TTC549 (cell line): ENCODE data around the gene GFY.

Source experiments
- FAIRE-seq: peaks from 2 replicates; lab custom pipeline; 2012; peaks lifted over from hg19 to GRCh38; lab: Jason Lieb, UNC

The GFY gene

DNA sequence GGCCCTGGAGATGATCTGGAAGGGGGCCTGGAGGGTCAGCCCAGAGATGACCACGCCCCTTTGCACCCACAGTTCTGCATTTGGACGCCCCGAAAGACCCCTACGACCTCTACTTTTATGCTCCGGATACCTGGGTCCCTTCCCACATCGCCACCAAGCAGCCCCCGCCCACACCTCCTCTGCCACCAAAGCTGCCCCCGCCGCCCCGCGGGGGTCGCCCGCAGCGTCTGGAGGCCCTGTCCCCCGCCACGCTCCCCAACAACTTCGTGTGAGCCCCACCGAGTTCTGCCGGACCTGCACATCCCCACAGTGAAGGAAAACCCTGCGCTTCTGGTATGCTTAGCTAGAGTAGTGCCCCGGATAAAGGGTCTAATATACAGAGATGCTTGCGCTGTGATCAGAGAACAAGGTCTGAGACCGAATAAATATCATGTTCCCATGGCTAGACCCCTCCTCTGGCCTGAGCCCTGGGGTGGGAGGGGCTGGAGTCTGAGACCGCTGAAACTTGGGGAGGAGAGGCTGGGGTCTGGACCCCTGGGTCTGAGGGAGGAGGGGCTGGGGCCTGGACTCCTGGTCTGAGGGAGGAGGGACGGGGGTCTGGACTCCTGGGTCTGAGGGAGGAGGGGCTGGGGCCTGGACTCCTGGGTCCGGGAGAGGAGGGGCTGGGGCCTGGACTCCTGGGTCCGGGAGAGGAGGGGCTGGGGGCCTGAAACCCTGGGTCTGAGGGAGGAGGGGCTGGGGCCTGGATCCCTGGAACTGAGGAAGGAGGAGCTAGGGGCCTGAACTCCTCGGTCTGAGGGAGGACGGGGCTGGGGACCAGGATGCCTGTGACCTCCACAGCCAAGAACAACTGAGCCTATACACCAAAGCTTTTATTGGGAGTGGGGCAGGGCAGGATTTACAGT, 3.6 kb downstream of the GFY start:
- no peak for FAIRE-seq

DNA sequence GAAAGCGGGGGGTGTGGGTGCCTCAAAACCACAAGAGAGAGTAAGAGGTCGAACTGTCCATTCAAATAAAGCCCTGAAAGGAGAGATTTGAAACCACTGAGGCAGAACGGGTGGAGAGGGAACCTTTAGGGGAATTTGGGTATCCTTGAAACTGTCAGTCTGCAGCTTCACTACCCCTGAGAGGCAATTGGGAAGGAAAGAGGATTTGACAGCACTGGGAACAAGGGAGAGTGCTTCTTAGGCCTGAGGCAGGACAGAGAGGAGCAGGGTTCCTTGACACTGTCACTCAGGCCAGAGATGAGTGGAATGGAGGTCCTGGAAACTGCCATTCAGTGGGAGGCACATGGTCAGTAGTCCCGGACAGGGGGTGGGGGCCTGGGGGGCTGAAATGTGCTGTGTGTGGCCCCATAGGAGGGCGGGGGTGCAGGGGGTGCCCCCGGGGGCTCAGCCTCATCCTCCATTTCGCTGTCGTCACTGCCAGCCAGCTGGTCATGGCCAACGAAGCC, 5.0 kb downstream of the GFY start:
- no peak for FAIRE-seq

GRCh38 chr19:49430678-49431329, 5.6 kb downstream of the GFY start:
- no peak for FAIRE-seq

DNA sequence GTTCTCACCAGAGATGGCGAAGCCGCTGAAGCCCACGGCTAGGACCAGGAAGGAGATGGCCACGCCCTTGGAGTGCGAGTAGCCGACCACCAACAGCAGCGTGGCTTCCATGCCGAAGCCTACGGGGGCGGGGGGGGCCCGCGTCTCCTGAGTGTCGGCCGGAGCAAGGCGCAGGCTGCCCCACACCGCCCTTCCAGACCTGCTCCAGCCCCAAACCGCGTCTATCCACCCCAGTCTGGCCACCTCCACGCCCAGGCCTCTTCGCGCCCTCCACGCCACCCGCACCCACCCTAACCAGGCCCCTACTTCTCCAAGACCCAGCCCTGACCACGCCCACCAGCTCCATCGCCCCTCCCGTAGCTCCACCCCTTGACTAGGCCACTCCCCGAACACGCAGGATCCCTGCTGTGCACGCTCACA, 6.2 kb downstream of the GFY start:
- no peak for FAIRE-seq

DNA sequence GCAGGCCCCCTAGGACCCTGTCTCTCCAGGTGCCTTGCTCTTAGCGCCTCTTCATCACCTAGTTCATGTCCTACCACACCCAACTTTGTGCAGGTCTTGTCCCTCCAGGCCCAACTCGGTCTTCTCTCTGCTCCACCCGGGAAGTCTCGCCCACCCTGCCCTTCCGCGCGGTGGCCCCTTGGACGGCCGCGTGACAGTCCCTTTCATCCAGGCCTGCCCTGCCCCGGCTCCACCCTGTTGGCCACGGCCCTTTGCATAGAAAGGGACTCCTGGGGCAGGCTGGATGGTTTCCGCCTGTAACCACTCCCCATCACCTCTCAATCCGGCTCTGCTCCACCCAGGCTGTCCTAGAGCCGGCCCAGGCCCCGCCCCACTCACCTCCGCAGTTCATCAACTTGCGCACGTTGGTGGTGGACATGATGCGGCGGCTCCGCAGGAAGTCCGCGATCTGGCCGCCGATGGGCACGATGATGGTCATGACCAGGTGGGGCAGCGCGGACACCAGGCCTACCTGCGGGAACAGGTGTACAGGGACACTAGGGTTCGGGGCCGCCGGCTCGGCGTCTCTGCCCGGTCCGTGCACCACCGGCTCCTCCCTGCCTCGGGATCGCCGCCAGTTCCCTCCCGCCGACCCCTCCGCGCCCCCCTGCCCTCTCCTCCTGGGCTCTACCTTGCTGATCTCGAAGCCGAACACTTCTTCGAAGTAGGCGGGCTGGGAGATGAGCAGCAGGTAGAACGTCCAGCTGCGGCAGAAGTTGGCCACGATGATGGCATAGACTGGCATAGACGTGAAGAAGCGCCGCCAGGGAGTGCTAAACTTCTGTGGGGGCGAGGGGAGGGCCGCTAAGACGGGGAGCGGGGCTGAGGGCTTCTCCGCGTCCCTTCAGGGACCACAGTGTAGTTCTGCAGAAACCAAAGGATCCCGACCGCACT, 7.2 kb downstream of the GFY start:
- no peak for FAIRE-seq

GRCh38 chr19:49433240-49433901, 8.2 kb downstream of the GFY start:
- no peak for FAIRE-seq

DNA sequence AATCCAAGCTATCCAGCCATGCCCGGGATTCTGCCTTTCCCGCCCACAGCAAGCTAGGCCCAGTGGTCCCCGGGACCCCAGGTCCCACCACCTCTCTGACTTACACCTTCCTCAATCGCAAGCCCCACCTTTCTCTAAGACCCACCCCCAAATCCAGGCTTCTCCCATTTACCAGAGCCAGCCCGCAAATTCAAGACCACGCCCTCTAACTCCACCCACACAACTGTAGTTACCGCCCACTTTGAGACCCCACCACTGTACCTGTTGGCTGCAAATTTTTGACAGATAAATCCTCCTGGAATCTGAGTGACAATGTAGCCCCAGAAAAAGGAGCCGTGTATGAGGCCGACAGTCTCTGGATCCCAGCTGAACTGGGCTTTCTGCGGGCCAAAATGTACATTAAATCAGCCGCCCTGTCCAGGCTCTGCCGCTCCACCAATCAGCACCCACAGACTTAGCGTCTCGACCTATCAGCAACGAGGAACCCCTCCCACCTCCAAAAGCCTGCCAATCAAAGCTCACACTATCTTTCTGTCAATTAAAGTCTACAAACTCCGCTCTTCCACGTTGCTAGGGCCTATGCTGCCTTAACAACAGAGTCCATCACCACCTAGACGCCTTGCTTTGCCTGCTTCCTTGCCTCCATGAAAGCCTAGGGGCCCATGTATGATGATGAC, 9.9 kb downstream of the GFY start:
- FAIRE-seq = no peak

DNA sequence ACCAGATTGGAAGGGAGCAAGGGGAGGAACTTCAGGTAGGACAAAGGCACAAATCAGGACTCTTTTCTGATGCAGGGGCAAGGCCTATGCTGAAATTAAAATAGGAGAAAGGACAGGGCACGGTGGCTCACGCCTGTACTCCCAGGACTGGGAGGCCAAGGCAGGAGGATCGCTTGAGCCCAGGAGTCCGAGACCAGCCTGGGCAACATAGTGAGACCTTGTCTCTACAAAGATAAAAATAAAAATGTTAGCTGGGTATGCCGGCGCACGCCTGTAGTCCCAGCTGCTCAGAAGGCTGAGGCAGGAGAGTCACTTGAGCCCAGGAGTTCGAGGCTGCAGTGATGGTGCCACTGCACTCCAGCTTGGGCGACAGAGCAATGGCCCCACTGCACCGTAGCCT, 10.5 kb downstream of the GFY start:
- no peak for FAIRE-seq

DNA sequence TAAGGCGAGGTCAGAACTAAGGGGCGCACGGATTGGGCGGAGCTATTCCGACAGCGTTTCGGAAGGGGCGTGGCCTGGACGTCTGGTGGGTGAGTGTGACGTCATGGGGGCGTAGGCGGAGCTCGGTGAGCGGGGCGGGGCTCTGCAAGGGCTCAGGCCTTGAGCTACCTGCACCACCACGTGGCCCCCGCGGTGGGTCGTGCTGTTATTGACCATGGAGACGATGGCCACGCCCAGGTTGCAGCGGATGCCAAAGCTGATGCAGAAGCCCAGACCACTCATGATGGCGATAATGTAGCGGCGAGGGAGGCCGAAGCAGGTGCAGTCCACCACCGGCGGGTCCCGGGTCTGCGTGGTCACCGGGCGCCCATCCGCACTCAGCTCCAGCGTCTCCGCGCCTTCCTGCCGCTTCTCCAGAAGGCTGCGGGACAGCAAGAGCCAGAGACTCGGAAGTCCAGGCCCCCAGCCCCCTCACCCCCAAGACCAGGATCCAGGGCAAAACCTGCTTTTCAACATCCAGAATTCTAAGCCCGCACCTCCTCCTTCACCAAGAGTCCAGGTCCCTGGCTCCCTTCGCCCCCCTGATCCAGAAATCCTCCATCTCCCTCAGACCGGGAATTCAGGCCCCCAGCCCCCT, 11.3 kb downstream of the GFY start:
- FAIRE-seq = no peak

DNA sequence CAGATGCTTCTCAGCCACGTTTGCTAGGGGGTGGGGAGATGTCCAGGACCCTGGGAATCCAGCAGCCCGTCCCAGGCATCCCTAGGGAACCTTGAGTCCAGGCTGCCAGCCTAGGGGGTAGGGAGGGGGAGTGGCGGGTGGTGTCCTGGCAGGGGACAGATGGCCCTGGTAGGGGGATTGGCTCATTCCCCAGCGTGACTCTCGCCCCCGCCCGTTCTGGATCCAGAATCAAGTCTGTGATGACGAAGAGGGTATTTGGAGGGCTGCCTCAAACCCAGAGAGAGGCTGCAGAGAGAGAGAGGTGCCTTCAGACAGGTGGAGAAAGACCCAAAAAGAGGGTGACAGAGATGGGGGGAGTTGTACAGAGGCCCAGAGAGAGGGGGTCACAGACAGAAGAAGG, 12.0 kb downstream of the GFY start:
- no peak for FAIRE-seq

- no peak for FAIRE-seq
Observed at GRCh38 chr19:49438261-49438660, 13.1 kb downstream of the GFY start.

DNA sequence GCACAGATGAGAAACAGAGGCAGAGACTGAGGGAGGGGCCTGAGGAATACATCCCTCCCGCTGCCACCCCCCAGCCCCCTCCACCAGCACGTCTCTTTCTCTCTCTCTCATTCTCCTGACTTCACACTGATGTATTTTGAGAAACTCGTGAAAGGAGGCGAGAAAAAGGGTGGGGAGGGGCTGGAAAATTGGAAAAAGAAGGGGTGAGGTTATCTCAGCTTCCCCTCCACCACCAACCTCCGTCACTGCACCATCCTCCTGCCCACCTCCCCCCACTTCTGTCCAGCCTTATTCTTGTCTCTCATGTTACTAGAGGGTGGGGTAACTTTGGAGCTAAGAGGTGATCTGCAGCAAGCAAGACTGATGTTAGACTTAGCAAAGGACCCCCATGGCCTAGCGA, 14.6 kb downstream of the GFY start:
- no peak for FAIRE-seq

- no peak for FAIRE-seq
Observed at GRCh38 chr19:49440439-49441209, 15.4 kb downstream of the GFY start.

GRCh38 chr19:49441210-49441959, 16.2 kb downstream of the GFY start, which contains the start of gene SLC17A7:
Gene SLC17A7 (minus strand): TSS chr19:49441527. CDS start chr19:49441379, 148 bp downstream.
- FAIRE-seq = no peak

DNA sequence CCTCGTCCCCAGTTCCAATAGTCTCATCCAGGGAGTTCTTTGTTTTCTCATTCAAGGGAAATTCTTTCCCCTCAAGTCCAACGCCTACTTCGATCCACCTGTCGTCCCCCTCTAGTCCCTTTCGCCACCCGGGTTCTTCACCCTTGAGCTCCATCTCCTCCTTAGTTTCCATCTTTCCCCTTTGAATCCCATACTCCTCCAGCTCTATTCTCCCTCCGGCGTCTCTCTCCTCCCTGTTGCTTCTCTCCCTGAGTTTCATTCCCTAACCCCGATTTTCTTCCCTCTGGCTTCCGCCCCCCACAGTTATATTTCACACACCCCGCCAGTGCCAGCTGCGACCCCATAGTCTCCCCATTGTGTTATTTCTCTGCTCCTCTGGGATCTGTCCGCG, 16.8 kb downstream of the GFY start:
- FAIRE-seq = no peak

GRCh38 chr19:49442354-49442753, 17.2 kb downstream of the GFY start:
- no peak for FAIRE-seq

DNA sequence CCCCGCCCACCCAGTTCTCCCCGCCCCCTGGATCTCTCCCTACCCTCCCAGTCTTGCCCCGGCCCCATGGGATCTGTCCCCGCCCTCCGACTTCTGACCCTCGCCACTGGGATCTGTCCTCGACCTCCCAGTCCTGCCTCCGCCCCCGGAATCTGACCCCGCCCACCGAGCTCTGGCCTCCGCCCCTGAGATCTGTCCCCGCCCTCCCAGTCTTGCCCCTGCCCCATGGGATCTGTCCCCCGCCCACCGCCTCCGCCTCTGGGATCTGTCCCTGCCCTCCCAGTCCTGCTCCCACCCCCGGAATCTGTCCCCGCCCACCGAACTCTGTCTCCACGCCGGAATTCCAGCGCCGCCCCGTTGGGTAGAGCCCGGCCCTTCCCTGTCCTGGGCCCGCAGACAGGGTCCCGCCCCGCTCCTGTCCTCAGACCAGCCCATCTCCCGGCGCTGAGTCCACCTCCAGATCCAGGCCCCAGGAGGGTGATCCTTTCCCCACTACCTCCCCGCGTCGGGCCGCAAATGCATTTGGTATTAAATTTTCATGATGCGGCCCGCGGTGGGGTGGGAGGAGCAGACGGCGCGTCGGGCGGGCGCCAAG, 17.7 kb downstream of the GFY start:
- no peak for FAIRE-seq

- FAIRE-seq = peak; percentile 15
Observed at GRCh38 chr19:49443366-49444099, 18.3 kb downstream of the GFY start.
